K562 (cell line): ENCODE data around the gene MRTFB. TPM values are rescaled to one million over a fixed set of nuclear protein-coding genes. Genes with fewer than 3 reads are reported as not detected.

Experiments
- ARHGAP35 ChIP-seq: fragments of 450-650 bp; IDR thresholded peaks from 2 replicates; pipeline ENCODE4 v1.6.1; 2018; ENCODE audit not compliant: partially characterized antibody
- ATF1 ChIP-seq, 2 experiments: fragments of 450-650 bp in 1 of 2; IDR thresholded peaks; 2 replicates each; pipeline ENCODE4 v1.6.1; 2016; ENCODE audit warnings: missing compliant biosample characterization in 1 of 2, missing genetic modification characterization in 1 of 2
- BMI1 ChIP-seq: fragments of 150-350 bp; IDR thresholded peaks from 2 replicates; pipeline ENCODE4 v1.6.1; 2014; ENCODE audit warnings: low read length
- BRD9 ChIP-seq: fragments of 450-650 bp; IDR thresholded peaks from 2 replicates; pipeline ENCODE4 v1.6.1; 2018; ENCODE audit warnings: low read depth; ENCODE audit not compliant: partially characterized antibody
- CBFA2T2 ChIP-seq: fragments of 450-650 bp; conservative IDR thresholded peaks from 2 replicates; pipeline ENCODE4 v1.6.1; 2017; ENCODE audit warnings: mild to moderate bottlenecking
- EWSR1 ChIP-seq: fragments of 450-650 bp; IDR thresholded peaks from 2 replicates; pipeline ENCODE4 v1.6.1; 2018; ENCODE audit warnings: borderline replicate concordance, mild to moderate bottlenecking, low read depth, moderate library complexity; ENCODE audit not compliant: partially characterized antibody
- HEY1 ChIP-seq: fragments of 250-450 bp; sonication (Bioruptor Pico); IDR thresholded peaks from 2 replicates; pipeline ENCODE4 v1.5.0; 2020; ENCODE audit warnings: mild to moderate bottlenecking, moderate library complexity, borderline replicate concordance
- IRF9 ChIP-seq: fragments of 450-650 bp; IDR thresholded peaks from 2 replicates; pipeline ENCODE4 v1.6.1; 2016; ENCODE audit warnings: missing biosample characterization, missing genetic modification characterization
- JUNB ChIP-seq: fragments of 450-650 bp; formaldehyde crosslinking; conservative IDR thresholded peaks from 2 replicates; pipeline ENCODE4 v1.4.0; 2020; ENCODE audit warnings: mild to moderate bottlenecking
- KDM1A ChIP-seq, 2 experiments: fragments of 450-650 bp; IDR thresholded peaks; 2 replicates each; pipeline ENCODE4 v1.6.1; 2016; ENCODE audit warnings: mild to moderate bottlenecking in 2 of 2
- NBN ChIP-seq: fragments of 450-650 bp; IDR thresholded peaks from 2 replicates; pipeline ENCODE4 v1.6.1; 2016; ENCODE audit warnings: low read depth, mild to moderate bottlenecking
- NCOA4 ChIP-seq: fragments of 450-650 bp; IDR thresholded peaks from 2 replicates; pipeline ENCODE4 v1.6.1; 2018; ENCODE audit warnings: mild to moderate bottlenecking; ENCODE audit not compliant: partially characterized antibody
- PHB2 ChIP-seq: fragments of 450-650 bp; IDR thresholded peaks from 2 replicates; pipeline ENCODE4 v1.6.1; 2017; ENCODE audit warnings: low read depth
- POLR2AphosphoS2 ChIP-seq: IDR thresholded peaks from 2 replicates; pipeline ENCODE4 v1.6.1; 2012; ENCODE audit warnings: low read length, improper control_type of control experiment
- SIX5 ChIP-seq, 2 experiments: IDR thresholded peaks; 2 replicates each; pipeline ENCODE4 v1.6.1; 2011; ENCODE audit warnings: low read length in 2 of 2, borderline replicate concordance in 1 of 2, low read depth in 1 of 2, mild to moderate bottlenecking in 1 of 2, moderate library complexity in 1 of 2; ENCODE audit not compliant: insufficient read depth in 1 of 2
- SP2 ChIP-seq: IDR thresholded peaks from 2 replicates; pipeline ENCODE4 v1.6.1; 2011; ENCODE audit warnings: mild to moderate bottlenecking, low read depth, low read length, moderate library complexity; ENCODE audit not compliant: poor library complexity, severe bottlenecking; ENCODE audit errors: extremely low read depth
- TGIF2 ChIP-seq: sonication (generic); formaldehyde crosslinking; IDR thresholded peaks from 2 replicates; pipeline ENCODE4 v1.8.1; 2022; ENCODE audit warnings: mild to moderate bottlenecking, missing genetic modification reagents, moderate library complexity
- ZBTB33 ChIP-seq: sonication (generic); formaldehyde crosslinking; IDR thresholded peaks from 2 replicates; pipeline ENCODE4 v1.8.1; 2023; ENCODE audit warnings: mild to moderate bottlenecking, missing genetic modification reagents
- ZBTB49 ChIP-seq: sonication (generic); formaldehyde crosslinking; IDR thresholded peaks from 2 replicates; pipeline ENCODE4 v1.8.0; 2022; ENCODE audit warnings: missing genetic modification reagents, mild to moderate bottlenecking, borderline replicate concordance
- ZBTB8A ChIP-seq: fragments of 450-650 bp; IDR thresholded peaks from 2 replicates; pipeline ENCODE4 v1.6.1; 2018; ENCODE audit warnings: mild to moderate bottlenecking, moderate library complexity; ENCODE audit not compliant: partially characterized antibody
- ZFP30 ChIP-seq: fragments of 250-450 bp; sonication (Bioruptor Pico); IDR thresholded peaks from 2 replicates; pipeline ENCODE4 v1.8.0; 2022; ENCODE audit warnings: moderate library complexity, mild to moderate bottlenecking, inconsistent platforms, borderline replicate concordance
- ZNF232 ChIP-seq: sonication (generic); formaldehyde crosslinking; IDR thresholded peaks from 2 replicates; pipeline ENCODE4 v1.8.0; 2022; ENCODE audit warnings: mild to moderate bottlenecking, missing genetic modification reagents
- ZNF408 ChIP-seq: fragments of 250-450 bp; sonication (Bioruptor Pico); IDR thresholded peaks from 2 replicates; pipeline ENCODE4 v1.4.0; 2020; ENCODE audit warnings: low read depth, mild to moderate bottlenecking, moderate library complexity
- polyA plus RNA-seq, 8 experiments: library from polyadenylated mRNA; depleted of rRNA in 4 of 8; stranded (reverse) in 5 of 8; unstranded in 3 of 8; fragments of >200 nt; fragmentation: Nextera tagmentation in 2 of 8; fragmentation: Illumina TruSeq in 1 of 8; extraction: Ambion mirVana in 2 of 8; extraction: Trizol in 1 of 8; gene quantifications; 2 replicates each; pipeline versions ENCODE4 v1.2.1 to v1.2.3, GENCODE V29; 2011 to 2014; ENCODE audit warnings: inconsistent platforms in 1 of 8, missing spikeins in 1 of 8
- total RNA-seq, 7 experiments: library from RNA; depleted of rRNA in 6 of 7; stranded (reverse); fragments of >200 nt in 6 of 7; fragmentation: Illumina TruSeq in 2 of 7; extraction: Trizol in 2 of 7; gene quantifications; 2 replicates each; pipeline versions ENCODE4 v1.2.1 to v1.2.3, GENCODE V29; 2011 to 2021; ENCODE audit warnings: low replicate concordance in 1 of 7

Gene MRTFB
- total and polyA plus RNA-seq, 9 of the 15 experiments (the other 6 are each of a cell fraction or from before 2014, with no cell fraction given) = 2.2 to 12.7 (median 7.0) TPM

GRCh38 chr16:14285513-14286367 is 214.6 kb downstream of the MRTFB start (continued):
- TF ChIP-seq EWSR1 (no peak), PHB2 (no peak), IRF9 (tag) (no peak), BRD9 (peak; percentile 82), ZBTB8A (no peak), KDM1A (IDR thresholded peaks at IDR 0.05) (no peak), HEY1 (CRISPR knock-in tag) (no peak), NBN (peak; percentile 42; the same call in 1 of the 2 replicates), ZNF408 (no peak), ATF1 (CRISPR knock-in tag; IDR thresholded peaks at IDR 0.05) (no peak), ATF1 (tag; IDR thresholded peaks at IDR 0.05) (peak; percentile 70), POLR2AphosphoS2 (no peak), SP2 (no peak), ZBTB33 (CRISPR knock-in tag) (peak; percentile 50; the same call in 1 of the 2 replicates), JUNB (CRISPR knock-in tag) (no peak), BMI1 (no peak; the same call in 1 of the 2 replicates), ZFP30 (no peak), ZNF232 (CRISPR knock-in tag) (no peak), TGIF2 (CRISPR knock-in tag) (no peak), NCOA4 (no peak), SIX5 (IDR thresholded peaks at IDR 0.05; ENCODE audit: borderline replicate concordance in 1 of 2, insufficient read depth in 1 of 2, low read depth in 1 of 2, low read length in 2 of 2) (no peak), CBFA2T2 (no peak), ZBTB49 (CRISPR knock-in tag) (no peak), ARHGAP35 (no peak)
